H9 (cell line): Measurements from ENCODE around the gene FICD. TPM values are rescaled to one million over a fixed set of nuclear protein-coding genes. Genes with fewer than 3 reads are reported as not detected.

Source experiments
- DNase-seq: peaks from one replicate; pipeline ENCODE4 v3.0.0-alpha.2; 2017
- H2AFZ ChIP-seq: one replicate; pipeline ENCODE4 v1.6.1; 2013; ENCODE audit warnings: mild to moderate bottlenecking, low read length, control low read depth, moderate library complexity
- H2AK5ac ChIP-seq: 2 replicates; pipeline ENCODE4 v1.6.1; 2013; ENCODE audit warnings: low read length, control low read depth, mixed read lengths; ENCODE audit not compliant: insufficient read length
- H2BK120ac ChIP-seq: one replicate; pipeline ENCODE4 v1.6.1; 2013; ENCODE audit warnings: low read depth, mild to moderate bottlenecking, low read length, control low read depth, inconsistent platforms; ENCODE audit not compliant: poor library complexity, severe bottlenecking
- H2BK12ac ChIP-seq: 2 replicates; pipeline ENCODE4 v1.6.1; 2013; ENCODE audit warnings: low read length, control low read depth, mixed read lengths, low read depth; ENCODE audit not compliant: insufficient read length
- H2BK15ac ChIP-seq: 2 replicates; pipeline ENCODE4 v1.6.1; 2013; ENCODE audit warnings: low read depth, low read length, control low read depth
- H2BK20ac ChIP-seq: one replicate; pipeline ENCODE4 v1.6.1; 2013; ENCODE audit warnings: low read depth, mild to moderate bottlenecking, low read length, control low read depth, inconsistent platforms; ENCODE audit not compliant: poor library complexity, severe bottlenecking
- H2BK5ac ChIP-seq: 2 replicates; pipeline ENCODE4 v1.6.1; 2013; ENCODE audit warnings: low read length, control low read depth, mixed read lengths; ENCODE audit not compliant: insufficient read length
- H3K14ac ChIP-seq: 2 replicates; pipeline ENCODE4 v1.6.1; 2013; ENCODE audit warnings: low read length, control low read depth; ENCODE audit not compliant: insufficient read depth
- H3K18ac ChIP-seq: 2 replicates; pipeline ENCODE4 v1.6.1; 2013; ENCODE audit warnings: low read depth, mild to moderate bottlenecking, mixed read lengths, low read length, control low read depth; ENCODE audit not compliant: insufficient read length
- H3K23ac ChIP-seq: 2 replicates; pipeline ENCODE4 v1.6.1; 2013; ENCODE audit warnings: low read length, control low read depth, mixed read lengths, low read depth; ENCODE audit not compliant: insufficient read length
- H3K23me2 ChIP-seq: 2 replicates; pipeline ENCODE4 v1.6.1; 2013; ENCODE audit warnings: low read depth, mild to moderate bottlenecking, mixed read lengths, low read length, control low read depth; ENCODE audit not compliant: insufficient read length, poor library complexity, severe bottlenecking
- H3K27ac ChIP-seq: 2 replicates; pipeline ENCODE4 v1.5.1; 2013; ENCODE audit warnings: low read length, control low read depth, mixed read lengths, low read depth; ENCODE audit not compliant: insufficient read length
- H3K27me3 ChIP-seq: 2 replicates; pipeline ENCODE4 v1.6.1; 2013; ENCODE audit warnings: low read length, control low read depth, inconsistent platforms; ENCODE audit not compliant: insufficient read depth
- H3K4ac ChIP-seq: 2 replicates; pipeline ENCODE4 v1.6.1; 2013; ENCODE audit warnings: low read depth, mild to moderate bottlenecking, control low read depth, inconsistent platforms, low read length, moderate library complexity
- H3K4me1 ChIP-seq: 2 replicates; pipeline ENCODE4 v1.6.1; 2013; ENCODE audit warnings: low read length, control low read depth, inconsistent platforms; ENCODE audit not compliant: insufficient read depth
- H3K4me2 ChIP-seq: 2 replicates; pipeline ENCODE4 v1.6.1; 2013; ENCODE audit warnings: low read length, control low read depth, mixed read lengths; ENCODE audit not compliant: insufficient read length, insufficient read depth
- H3K56ac ChIP-seq: 2 replicates; pipeline ENCODE4 v1.6.1; 2013; ENCODE audit warnings: low read depth, mild to moderate bottlenecking, mixed read lengths, low read length, control low read depth; ENCODE audit not compliant: insufficient read length
- H3K79me1 ChIP-seq: 2 replicates; pipeline ENCODE4 v1.6.1; 2013; ENCODE audit warnings: low read depth, mild to moderate bottlenecking, moderate library complexity, low read length, control low read depth, inconsistent platforms; ENCODE audit not compliant: insufficient read depth, poor library complexity, severe bottlenecking
- H3K79me2 ChIP-seq: 2 replicates; pipeline ENCODE4 v1.6.1; 2013; ENCODE audit warnings: low read length, control low read depth, inconsistent platforms; ENCODE audit not compliant: insufficient read depth
- H3K9ac ChIP-seq: 2 replicates; pipeline ENCODE4 v1.6.1; 2013; ENCODE audit warnings: low read length, control low read depth, mixed read lengths; ENCODE audit not compliant: insufficient read length; ENCODE audit errors: extremely low read depth
- H3K9me3 ChIP-seq: one replicate; pipeline ENCODE4 v1.6.1; 2013; ENCODE audit warnings: low read depth, low read length, inconsistent platforms; ENCODE audit not compliant: control insufficient read depth
- H3T11ph ChIP-seq: one replicate; pipeline ENCODE4 v1.6.1; 2013; ENCODE audit warnings: mild to moderate bottlenecking, low read length, control low read depth, inconsistent platforms
- H4K20me1 ChIP-seq: one replicate; pipeline ENCODE4 v1.6.1; 2013; ENCODE audit not compliant: control insufficient read depth, insufficient read length, insufficient read depth
- H4K5ac ChIP-seq: 2 replicates; pipeline ENCODE4 v1.6.1; 2013; ENCODE audit warnings: low read depth, mild to moderate bottlenecking, mixed read lengths, low read length, control low read depth; ENCODE audit not compliant: insufficient read length
- H4K8ac ChIP-seq: replicated peaks from 2 replicates; pipeline ENCODE4 v1.6.1; 2013; ENCODE audit warnings: low read length, control low read depth, mixed read lengths, low read depth; ENCODE audit not compliant: insufficient read length
- H4K91ac ChIP-seq: 2 replicates; pipeline ENCODE4 v1.6.1; 2013; ENCODE audit warnings: low read depth, mild to moderate bottlenecking, moderate library complexity, mixed read lengths, low read length, control low read depth; ENCODE audit not compliant: insufficient read length
- H3K27ac Mint-ChIP-seq, 3 experiments: 2 replicates in 2 of 3; 3 replicates in 1 of 3; pipeline ENCODE4 v1.8.0; 2020 to 2021; ENCODE audit warnings: mixed read lengths in 3 of 3, mild to moderate bottlenecking in 1 of 3, moderate library complexity in 1 of 3
- H3K27me3 Mint-ChIP-seq: 2 replicates; pipeline ENCODE4 v1.8.0; 2021; ENCODE audit warnings: low read depth, mild to moderate bottlenecking, moderate library complexity, mixed read lengths
- H3K36me3 Mint-ChIP-seq, 3 experiments: 2 replicates in 2 of 3; 3 replicates in 1 of 3; pipeline ENCODE4 v1.8.0; 2020 to 2021; ENCODE audit warnings: low read depth in 3 of 3, mixed read lengths in 3 of 3; ENCODE audit not compliant: insufficient read depth in 1 of 3
- H3K4me1 Mint-ChIP-seq, 2 experiments: 2 replicates each; pipeline ENCODE4 v1.8.0; 2020; ENCODE audit warnings: mixed read lengths in 2 of 2
- H3K4me3 Mint-ChIP-seq, 2 experiments: 2 replicates in 1 of 2; 3 replicates in 1 of 2; pipeline ENCODE4 v1.8.0; 2020 to 2021; ENCODE audit warnings: mild to moderate bottlenecking in 2 of 2, mixed read lengths in 2 of 2, moderate library complexity in 1 of 2
- H3K9me3 Mint-ChIP-seq, 2 experiments: 2 replicates in 1 of 2; 3 replicates in 1 of 2; pipeline ENCODE4 v1.8.0; 2020; ENCODE audit warnings: mild to moderate bottlenecking in 2 of 2, mixed read lengths in 2 of 2, moderate library complexity in 1 of 2
- WGBS: extraction: QIAGEN DNeasy Blood & Tissue Kit; methylation state at CpG from one replicate; pipeline ENCODE4 v1.1.7; 2013; ENCODE audit warnings: missing lambda C conversion rate, low lambda C conversion rate, mixed read lengths; ENCODE audit not compliant: insufficient read length; ENCODE audit errors: extremely low coverage; 5-methylcytosine and 5-hydroxymethylcytosine counted together
- total RNA-seq: library from RNA; stranded (reverse); gene quantifications from 2 replicates; pipeline ENCODE4 v1.2.1, GENCODE V29; 2021
- TF ChIP-seq, protein P1 (sequence below): fragments of 200-600 bp; sonication (generic); conservative IDR thresholded peaks from 3 replicates; pipeline ENCODE4 v1.8.0; 2021; ENCODE audit warnings: antibody characterized with exemption, mild to moderate bottlenecking

Gene FICD
- total RNA-seq, 1 experiment from 2014 or later = 5.1 TPM

GRCh38 chr12:108519558-108519957 is 4.5 kb downstream of the FICD start:
- Mint-ChIP-seq H3K4me3 (no peak overlapping the region; a peak in 1 of 5 replicates), H3K36me3 (peaks cover 35 to 73% (median 65%) of the 10 kb centered on the region in 3 experiments), H3K4me1 (peaks cover 10% of the 10 kb centered on the region in 2 experiments), H3K27ac (peak overlapping the region in 2 of 3 experiments; percentile 34 to 85; a peak in 2 of 7 replicates), H3K27me3 (no peaks in the 10 kb centered on the region; the same call in 1 of the 2 replicates), H3K9me3 (no peaks in the 10 kb centered on the region)
- H3K4me1 ChIP-seq = peaks cover 3% of the 10 kb centered on the region; the same call in 1 of the 2 replicates
- no peak overlapping the region for H4K8ac ChIP-seq
- H3K14ac ChIP-seq = no peak overlapping the region
- H3K23ac ChIP-seq = no peak overlapping the region
- H2BK12ac ChIP-seq = no peak overlapping the region
- no peak overlapping the region for H2BK15ac ChIP-seq
- no peaks in the 10 kb centered on the region for H3K27me3 ChIP-seq
- no peak overlapping the region for H4K5ac ChIP-seq
- no peak overlapping the region for H4K91ac ChIP-seq
- DNase-seq = peak; percentile 67
- H3K9ac ChIP-seq = no peak overlapping the region
- peaks cover 6% of the 10 kb centered on the region for H3K23me2 ChIP-seq
- no peak overlapping the region for H3K27ac ChIP-seq
- no peaks in the 10 kb centered on the region for H3K79me2 ChIP-seq
- H3K4me2 ChIP-seq = no peak overlapping the region
- H2BK20ac ChIP-seq = no peak overlapping the region
- H3K79me1 ChIP-seq = peaks cover 5% of the 10 kb centered on the region
- H3K18ac ChIP-seq = no peak overlapping the region
- peaks cover 2% of the 10 kb centered on the region for H4K20me1 ChIP-seq
- TF ChIP-seq, protein P1, sequence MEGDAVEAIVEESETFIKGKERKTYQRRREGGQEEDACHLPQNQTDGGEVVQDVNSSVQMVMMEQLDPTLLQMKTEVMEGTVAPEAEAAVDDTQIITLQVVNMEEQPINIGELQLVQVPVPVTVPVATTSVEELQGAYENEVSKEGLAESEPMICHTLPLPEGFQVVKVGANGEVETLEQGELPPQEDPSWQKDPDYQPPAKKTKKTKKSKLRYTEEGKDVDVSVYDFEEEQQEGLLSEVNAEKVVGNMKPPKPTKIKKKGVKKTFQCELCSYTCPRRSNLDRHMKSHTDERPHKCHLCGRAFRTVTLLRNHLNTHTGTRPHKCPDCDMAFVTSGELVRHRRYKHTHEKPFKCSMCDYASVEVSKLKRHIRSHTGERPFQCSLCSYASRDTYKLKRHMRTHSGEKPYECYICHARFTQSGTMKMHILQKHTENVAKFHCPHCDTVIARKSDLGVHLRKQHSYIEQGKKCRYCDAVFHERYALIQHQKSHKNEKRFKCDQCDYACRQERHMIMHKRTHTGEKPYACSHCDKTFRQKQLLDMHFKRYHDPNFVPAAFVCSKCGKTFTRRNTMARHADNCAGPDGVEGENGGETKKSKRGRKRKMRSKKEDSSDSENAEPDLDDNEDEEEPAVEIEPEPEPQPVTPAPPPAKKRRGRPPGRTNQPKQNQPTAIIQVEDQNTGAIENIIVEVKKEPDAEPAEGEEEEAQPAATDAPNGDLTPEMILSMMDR = peak; percentile 48; the same call in 2 of the 3 replicates
- no peak overlapping the region for H2AFZ ChIP-seq
- H3T11ph ChIP-seq = no peak overlapping the region
- H2BK120ac ChIP-seq = no peak overlapping the region
- no peak overlapping the region for H2BK5ac ChIP-seq
- H3K9me3 ChIP-seq = no peaks in the 10 kb centered on the region
- H2AK5ac ChIP-seq = no peak overlapping the region
- no CpG with 5 or more reads among the region's 4 CpGs for WGBS
- H3K4ac ChIP-seq = no peak overlapping the region
- no peak overlapping the region for H3K56ac ChIP-seq
